K562 (cell line): ENCODE results near the gene SOX18. TPM values are rescaled to one million over a fixed set of nuclear protein-coding genes. Genes with fewer than 3 reads are reported as not detected.

Experiments
- ATAC-seq: fragments of 200-7000 bp; cut with Tn5 transposase; 3 replicates; pipeline ENCODE4 v1.9.1; 2020; ENCODE audit warnings: moderate library complexity
- BruUV-seq: library from RNA; stranded (reverse); fragments of 400-500 nt; replicated peaks from 2 replicates; lab custom pipeline; 2021; lab: Mats Ljungman, UMichigan
- CTCF ChIA-PET: fragments of 300-600 bp; formaldehyde crosslinking; extraction: SDS; loops from one replicate; lab custom pipeline; 2021; ENCODE audit warnings: low intra/inter-chr PET ratio; lab: Yijun Ruan, JAX
- POLR2A ChIA-PET: fragments of 300-600, 350-650 bp; sonication (Branson Sonifier 250); formaldehyde crosslinking; extraction: SDS; loops from one replicate; lab custom pipeline; 2021; ENCODE audit warnings: antibody characterized with exemption, inconsistent platforms; lab: Yijun Ruan, JAX
- DNase-seq, 4 experiments: peaks; one replicate each; pipeline versions ENCODE4 v3.0.0 to v3.0.0-alpha.2; 2011 to 2018; ENCODE audit warnings: low spot score in 3 of 4, mixed read lengths in 3 of 4; ENCODE audit errors: extremely low read depth in 1 of 4
- FAIRE-seq: peaks from 2 replicates; lab custom pipeline; 2011; peaks lifted over from hg19 to GRCh38; lab: Jason Lieb, UNC
- H2AFZ ChIP-seq: 2 replicates; pipeline ENCODE4 v1.6.0; 2011; ENCODE audit warnings: low read depth, low read length, control low read depth, inconsistent platforms
- H3K27ac ChIP-seq: fragments of 200-600 bp; 3 replicates; pipeline ENCODE4 v1.8.0; 2011; ENCODE audit warnings: low read depth, mild to moderate bottlenecking, control low read depth, inconsistent platforms, low read length, moderate library complexity, mixed read lengths; ENCODE audit errors: extremely low read depth
- H3K27me3 ChIP-seq, 2 experiments: fragments of 300-600 bp in 1 of 2; 2 replicates in 1 of 2; 3 replicates in 1 of 2; pipeline versions ENCODE4 v1.6.0 to v1.8.0; 2011; ENCODE audit warnings: inconsistent platforms in 2 of 2, low read length in 2 of 2, mild to moderate bottlenecking in 1 of 2, mixed read lengths in 1 of 2, moderate library complexity in 1 of 2; ENCODE audit not compliant: control insufficient read depth in 2 of 2, insufficient read depth in 2 of 2
- H3K36me3 ChIP-seq: fragments of 300-600 bp; 3 replicates; pipeline ENCODE4 v1.8.0; 2011; ENCODE audit warnings: mild to moderate bottlenecking, low read length, inconsistent platforms; ENCODE audit not compliant: control insufficient read depth, insufficient read depth
- H3K4me1 ChIP-seq, 2 experiments: fragments of 200-600 bp in 1 of 2; replicated peaks in 1 of 2; 2 replicates in 1 of 2; 3 replicates in 1 of 2; pipeline versions ENCODE4 v1.5.1 to v1.8.0; 2011; ENCODE audit warnings: inconsistent platforms in 2 of 2, low read length in 2 of 2, mild to moderate bottlenecking in 1 of 2, mixed read lengths in 1 of 2, moderate library complexity in 1 of 2; ENCODE audit not compliant: control insufficient read depth in 2 of 2, insufficient read depth in 2 of 2
- H3K4me2 ChIP-seq: 2 replicates; pipeline ENCODE4 v1.6.1; 2011; ENCODE audit warnings: low read length, control low read depth, inconsistent platforms, mixed read lengths; ENCODE audit not compliant: insufficient read depth
- H3K4me3 ChIP-seq: fragments of 200-600 bp; sonication (generic), shearing (Covaris generic); 2 replicates; pipeline ENCODE4 v1.5.1; 2016; ENCODE audit warnings: control low read depth, inconsistent platforms
- H3K79me2 ChIP-seq: fragments of 200-600 bp; 3 replicates; pipeline ENCODE4 v1.8.0; 2011; ENCODE audit warnings: low read length, inconsistent platforms; ENCODE audit not compliant: control insufficient read depth, insufficient read depth
- H3K9ac ChIP-seq, 2 experiments: 2 replicates each; pipeline versions ENCODE4 v1.6.0 to v1.6.1; 2011; ENCODE audit warnings: low read depth in 2 of 2, low read length in 2 of 2, control low read depth in 1 of 2, inconsistent platforms in 1 of 2, mild to moderate bottlenecking in 1 of 2, mixed read lengths in 1 of 2; ENCODE audit not compliant: insufficient read depth in 1 of 2
- H3K9me1 ChIP-seq: one replicate; pipeline ENCODE4 v1.6.0; 2011; ENCODE audit warnings: inconsistent platforms, mild to moderate bottlenecking, low read length, moderate library complexity; ENCODE audit not compliant: control insufficient read depth, insufficient read depth
- H3K9me3 ChIP-seq: replicated peaks from 2 replicates; pipeline ENCODE4 v1.5.1; 2011; ENCODE audit warnings: low read depth, low read length, inconsistent platforms; ENCODE audit not compliant: control insufficient read depth, insufficient read depth
- H4K20me1 ChIP-seq: replicated peaks from 2 replicates; pipeline ENCODE4 v1.6.1; 2011; ENCODE audit warnings: low read length, inconsistent platforms, mixed read lengths; ENCODE audit not compliant: control insufficient read depth, insufficient read depth
- BHLHE40 ChIP-seq: IDR thresholded peaks from 2 replicates; pipeline ENCODE4 v1.6.1; 2011; ENCODE audit warnings: low read length, improper control_type of control experiment
- CBX3 ChIP-seq, 2 experiments: IDR thresholded peaks; 1 replicate in 1 of 2; 2 replicates in 1 of 2; pipeline ENCODE4 v1.6.1; 2012; ENCODE audit warnings: inconsistent platforms in 2 of 2, low read length in 2 of 2, borderline replicate concordance in 1 of 2, control low read depth in 1 of 2
- FOXJ3 ChIP-seq: sonication (generic); formaldehyde crosslinking; IDR thresholded peaks from 2 replicates; pipeline ENCODE4 v1.4.0; 2020; ENCODE audit warnings: mild to moderate bottlenecking, missing genetic modification reagents
- FOXM1 ChIP-seq, 2 experiments: fragments of 450-650 bp in 1 of 2; sonication (generic) in 1 of 2; formaldehyde crosslinking in 1 of 2; IDR thresholded peaks; 2 replicates each; pipeline versions ENCODE4 v1.6.1 to v1.9.0; 2017 to 2022; ENCODE audit warnings: low read depth in 2 of 2, mild to moderate bottlenecking in 2 of 2, missing genetic modification reagents in 1 of 2, moderate library complexity in 1 of 2
- GATAD2B ChIP-seq: fragments of 450-650 bp; IDR thresholded peaks from 2 replicates; pipeline ENCODE4 v1.6.1; 2017; ENCODE audit warnings: mild to moderate bottlenecking, borderline replicate concordance
- HNRNPUL1 ChIP-seq: fragments of 200-400 bp; formaldehyde crosslinking; IDR thresholded peaks from 2 replicates; pipeline ENCODE4 v1.6.1; 2017; ENCODE audit warnings: low read length
- MCM7 ChIP-seq, 2 experiments: fragments of 450-650 bp; IDR thresholded peaks; 2 replicates each; pipeline ENCODE4 v1.6.1; 2016 to 2018
- NCOA1 ChIP-seq: fragments of 450-650 bp; IDR thresholded peaks from 2 replicates; pipeline ENCODE4 v1.6.1; 2016; ENCODE audit warnings: low read depth
- PRDM10 ChIP-seq: fragments of 450-650 bp; IDR thresholded peaks from 2 replicates; pipeline ENCODE4 v1.6.1; 2018; ENCODE audit not compliant: partially characterized antibody
- TCF3 ChIP-seq: sonication (generic); formaldehyde crosslinking; IDR thresholded peaks from 2 replicates; pipeline ENCODE4 v1.4.0; 2020; ENCODE audit warnings: mild to moderate bottlenecking, missing genetic modification reagents
- THRA ChIP-seq: fragments of 450-650 bp; IDR thresholded peaks from 2 replicates; pipeline ENCODE4 v1.6.1; 2017; ENCODE audit warnings: mild to moderate bottlenecking, moderate library complexity
- WGBS: fragments of 100-300 bp; shearing (Covaris generic); methylation state at CpG from one replicate; pipeline ENCODE4 v1.1.6; 2016; ENCODE audit warnings: low coverage, mixed read lengths; ENCODE audit not compliant: insufficient coverage; ENCODE audit errors: missing lambda C conversion rate; 5-methylcytosine and 5-hydroxymethylcytosine counted together
- in situ Hi-C: fragments of 300-500 bp; cut with MboI; formaldehyde crosslinking; loops from 4 replicates; pipeline ENCODE4 v1.15.0; 2018; ENCODE audit warnings: inconsistent platforms, mixed read lengths
- intact Hi-C: fragments of 100-400 bp; cut with micrococcal nuclease; formaldehyde crosslinking; loops from 2 replicates; pipeline ENCODE4 v1.14.2; 2022
- polyA plus RNA-seq, 8 experiments: library from polyadenylated mRNA; depleted of rRNA in 4 of 8; stranded (reverse) in 5 of 8; unstranded in 3 of 8; fragments of >200 nt; fragmentation: Nextera tagmentation in 2 of 8; fragmentation: Illumina TruSeq in 1 of 8; extraction: Ambion mirVana in 2 of 8; extraction: Trizol in 1 of 8; gene quantifications; 2 replicates each; pipeline versions ENCODE4 v1.2.1 to v1.2.3, GENCODE V29; 2011 to 2014; ENCODE audit warnings: inconsistent platforms in 1 of 8, missing spikeins in 1 of 8
- total RNA-seq, 7 experiments: library from RNA; depleted of rRNA in 6 of 7; stranded (reverse); fragments of >200 nt in 6 of 7; fragmentation: Illumina TruSeq in 2 of 7; extraction: Trizol in 2 of 7; gene quantifications; 2 replicates each; pipeline versions ENCODE4 v1.2.1 to v1.2.3, GENCODE V29; 2011 to 2021; ENCODE audit warnings: low replicate concordance in 1 of 7
- TF ChIP-seq, protein P1 (sequence below): sonication (generic); formaldehyde crosslinking; IDR thresholded peaks from 2 replicates; pipeline ENCODE4 v1.8.1; 2023; ENCODE audit warnings: mild to moderate bottlenecking, missing genetic modification reagents
- TF ChIP-seq, protein P2 (sequence below): sonication (generic); formaldehyde crosslinking; IDR thresholded peaks from 2 replicates; pipeline ENCODE4 v1.8.0; 2022; ENCODE audit warnings: mild to moderate bottlenecking, low read depth, missing genetic modification reagents

The SOX18 gene
- total and polyA plus RNA-seq, 9 of the 15 experiments (the other 6 are each of a cell fraction or from before 2014, with no cell fraction given) = 0.15 to 19.8 (median 0.33) TPM

GRCh38 chr20:64068386-64069208 is 19.2 kb upstream of the SOX18 start:
- Histone ChIP-seq H3K4me2 (no peak overlapping the region), H3K4me1 (peaks cover 30 to 93% of the 10 kb centered on the region in 2 experiments), H3K79me2 (0 out of 3 replicates have a peak, but pooled peaks cover under 1% of the 10 kb centered on the region), H3K4me3 (no peak overlapping the region), H3K9me3 (no peaks in the 10 kb centered on the region), H4K20me1 (no peaks in the 10 kb centered on the region), H2AFZ (no peak overlapping the region), H3K27ac (no peak overlapping the region), H3K27me3 (no peaks in the 10 kb centered on the region), H3K9ac (peak overlapping the region in 1 of 2 experiments; percentile 76; a peak in 2 of 4 replicates), H3K9me1 (peaks cover 3% of the 10 kb centered on the region), H3K36me3 (peaks cover 1% of the 10 kb centered on the region; the same call in 1 of the 3 replicates)
- FAIRE-seq (no peak), ATAC-seq (no peak), DNase-seq (no peak)
- intact Hi-C loops (no loop called here), in situ Hi-C loops (no loop called here)
- ChIA-PET CTCF (no interaction called here), POLR2A (interaction anchor here (0.6 to 1.0 kb wide), 2 partner anchors 8 to 18 kb away, joined by 4 to 5 read pairs; no protein-coding TSS in a partner anchor)
- BruUV-seq = no TSS peak
- 34% methylated on average over 12 of the region's 12 CpGs for WGBS
- TF ChIP-seq TCF3 (CRISPR knock-in tag) (peak; percentile 61), FOXM1 (IDR thresholded peaks at IDR 0.05; ENCODE audit: low read depth) (no peak), FOXM1 (CRISPR knock-in tag; IDR thresholded peaks at IDR 0.05; ENCODE audit: low read depth) (no peak), MCM7 (IDR thresholded peaks at IDR 0.05) (no peak), FOXJ3 (no peak), HNRNPUL1 (no peak), GATAD2B (no peak), NCOA1 (no peak), THRA (no peak), PRDM10 (no peak), CBX3 (IDR thresholded peaks at IDR 0.05; ENCODE audit: borderline replicate concordance in 1 of 2, low read length in 2 of 2) (no peak), BHLHE40 (peak; percentile 85)
- TF ChIP-seq, protein P1, sequence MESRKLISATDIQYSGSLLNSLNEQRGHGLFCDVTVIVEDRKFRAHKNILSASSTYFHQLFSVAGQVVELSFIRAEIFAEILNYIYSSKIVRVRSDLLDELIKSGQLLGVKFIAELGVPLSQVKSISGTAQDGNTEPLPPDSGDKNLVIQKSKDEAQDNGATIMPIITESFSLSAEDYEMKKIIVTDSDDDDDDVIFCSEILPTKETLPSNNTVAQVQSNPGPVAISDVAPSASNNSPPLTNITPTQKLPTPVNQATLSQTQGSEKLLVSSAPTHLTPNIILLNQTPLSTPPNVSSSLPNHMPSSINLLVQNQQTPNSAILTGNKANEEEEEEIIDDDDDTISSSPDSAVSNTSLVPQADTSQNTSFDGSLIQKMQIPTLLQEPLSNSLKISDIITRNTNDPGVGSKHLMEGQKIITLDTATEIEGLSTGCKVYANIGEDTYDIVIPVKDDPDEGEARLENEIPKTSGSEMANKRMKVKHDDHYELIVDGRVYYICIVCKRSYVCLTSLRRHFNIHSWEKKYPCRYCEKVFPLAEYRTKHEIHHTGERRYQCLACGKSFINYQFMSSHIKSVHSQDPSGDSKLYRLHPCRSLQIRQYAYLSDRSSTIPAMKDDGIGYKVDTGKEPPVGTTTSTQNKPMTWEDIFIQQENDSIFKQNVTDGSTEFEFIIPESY (CRISPR knock-in tag) = no peak
- TF ChIP-seq, protein P2, sequence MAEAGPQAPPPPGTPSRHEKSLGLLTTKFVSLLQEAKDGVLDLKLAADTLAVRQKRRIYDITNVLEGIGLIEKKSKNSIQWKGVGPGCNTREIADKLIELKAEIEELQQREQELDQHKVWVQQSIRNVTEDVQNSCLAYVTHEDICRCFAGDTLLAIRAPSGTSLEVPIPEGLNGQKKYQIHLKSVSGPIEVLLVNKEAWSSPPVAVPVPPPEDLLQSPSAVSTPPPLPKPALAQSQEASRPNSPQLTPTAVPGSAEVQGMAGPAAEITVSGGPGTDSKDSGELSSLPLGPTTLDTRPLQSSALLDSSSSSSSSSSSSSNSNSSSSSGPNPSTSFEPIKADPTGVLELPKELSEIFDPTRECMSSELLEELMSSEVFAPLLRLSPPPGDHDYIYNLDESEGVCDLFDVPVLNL = no peak
